Measurements from ENCODE around the gene BAHCC1. TPM values are rescaled to one million over a fixed set of nuclear protein-coding genes. Genes with fewer than 3 reads are reported as not detected.

BAHCC1 gene
- total RNA-seq, 1 experiment from 2014 or later = 3.1 TPM

DNA sequence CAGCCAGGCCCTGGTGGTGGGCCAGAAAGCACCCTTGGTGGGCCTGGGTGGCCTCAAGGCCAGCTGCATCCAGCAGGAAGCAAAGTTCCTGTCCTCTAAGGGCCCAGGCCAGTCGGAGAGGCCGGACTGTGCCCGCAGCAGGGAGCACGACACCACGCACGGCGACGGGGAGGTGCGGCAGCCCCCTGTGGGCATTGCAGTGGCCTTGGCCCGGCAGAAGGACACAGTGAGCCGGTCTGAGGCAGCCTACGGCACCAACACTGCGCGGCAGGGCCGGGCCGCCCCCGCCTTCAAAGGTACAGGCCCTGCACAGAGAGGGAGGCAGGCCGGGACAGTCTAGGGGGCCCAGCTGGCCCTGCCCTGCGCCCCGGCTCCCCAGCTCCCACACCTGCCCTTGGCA, 48.0 kb downstream of the BAHCC1 start:
- Mint-ChIP-seq H3K27ac (no peak overlapping the region), H3K4me3 (no peak overlapping the region), H3K9me3 (no peaks in the 10 kb centered on the region), H3K4me1 (peaks cover 4 to 5% of the 10 kb centered on the region in 2 experiments; a peak in 3 of 4 replicates), H3K27me3 (ENCODE audit: low read depth) (no peaks in the 10 kb centered on the region; the same call in none of the 2 replicates), H3K36me3 (ENCODE audit: insufficient read depth in 1 of 3, low read depth in 3 of 3) (no peaks in the 10 kb centered on the region)
- Histone ChIP-seq H2BK15ac (ENCODE audit: low read depth, low read length) (no peak overlapping the region), H2BK120ac (ENCODE audit: low read depth, low read length, poor library complexity, severe bottlenecking) (no peak overlapping the region), H3K23me2 (ENCODE audit: insufficient read length, low read depth, low read length, poor library complexity, severe bottlenecking) (no peaks in the 10 kb centered on the region), H2AK5ac (ENCODE audit: insufficient read length, low read length) (no peak overlapping the region), H3K4me2 (ENCODE audit: insufficient read depth, insufficient read length, low read length) (no peak overlapping the region), H3K9ac (ENCODE audit: extremely low read depth, insufficient read length, low read length) (no peak overlapping the region), H4K8ac (replicated peaks; ENCODE audit: insufficient read length, low read depth, low read length) (no peak overlapping the region), H3K56ac (ENCODE audit: insufficient read length, low read depth, low read length) (no peak overlapping the region), H2AFZ (ENCODE audit: low read length) (no peak overlapping the region), H3K79me1 (ENCODE audit: insufficient read depth, low read depth, low read length, poor library complexity, severe bottlenecking) (no peaks in the 10 kb centered on the region), H2BK5ac (ENCODE audit: insufficient read length, low read length) (no peak overlapping the region), H3T11ph (ENCODE audit: low read length) (no peak overlapping the region), H3K27ac (ENCODE audit: insufficient read length, low read depth, low read length) (no peak overlapping the region), H3K79me2 (ENCODE audit: insufficient read depth, low read length) (no peaks in the 10 kb centered on the region), H3K14ac (ENCODE audit: insufficient read depth, low read length) (no peak overlapping the region), H3K9me3 (ENCODE audit: control insufficient read depth, low read depth, low read length) (no peaks in the 10 kb centered on the region), H3K4me1 (ENCODE audit: insufficient read depth, low read length) (no peaks in the 10 kb centered on the region), H3K23ac (ENCODE audit: insufficient read length, low read depth, low read length) (no peak overlapping the region), H4K5ac (ENCODE audit: insufficient read length, low read depth, low read length) (no peak overlapping the region), H4K91ac (ENCODE audit: insufficient read length, low read depth, low read length) (no peak overlapping the region), H3K18ac (ENCODE audit: insufficient read length, low read depth, low read length) (no peak overlapping the region), H3K4ac (ENCODE audit: low read depth, low read length) (no peak overlapping the region), H3K27me3 (ENCODE audit: insufficient read depth, low read length) (no peaks in the 10 kb centered on the region), H2BK20ac (ENCODE audit: low read depth, low read length, poor library complexity, severe bottlenecking) (no peak overlapping the region), H4K20me1 (ENCODE audit: control insufficient read depth, insufficient read depth, insufficient read length) (no peaks in the 10 kb centered on the region), H2BK12ac (ENCODE audit: insufficient read length, low read depth, low read length) (no peak overlapping the region)
- no peak for DNase-seq
- WGBS (ENCODE audit: extremely low coverage, insufficient read length, low lambda C conversion rate) = no CpG with 5 or more reads among the region's 20 CpGs
- TF ChIP-seq, protein P1, sequence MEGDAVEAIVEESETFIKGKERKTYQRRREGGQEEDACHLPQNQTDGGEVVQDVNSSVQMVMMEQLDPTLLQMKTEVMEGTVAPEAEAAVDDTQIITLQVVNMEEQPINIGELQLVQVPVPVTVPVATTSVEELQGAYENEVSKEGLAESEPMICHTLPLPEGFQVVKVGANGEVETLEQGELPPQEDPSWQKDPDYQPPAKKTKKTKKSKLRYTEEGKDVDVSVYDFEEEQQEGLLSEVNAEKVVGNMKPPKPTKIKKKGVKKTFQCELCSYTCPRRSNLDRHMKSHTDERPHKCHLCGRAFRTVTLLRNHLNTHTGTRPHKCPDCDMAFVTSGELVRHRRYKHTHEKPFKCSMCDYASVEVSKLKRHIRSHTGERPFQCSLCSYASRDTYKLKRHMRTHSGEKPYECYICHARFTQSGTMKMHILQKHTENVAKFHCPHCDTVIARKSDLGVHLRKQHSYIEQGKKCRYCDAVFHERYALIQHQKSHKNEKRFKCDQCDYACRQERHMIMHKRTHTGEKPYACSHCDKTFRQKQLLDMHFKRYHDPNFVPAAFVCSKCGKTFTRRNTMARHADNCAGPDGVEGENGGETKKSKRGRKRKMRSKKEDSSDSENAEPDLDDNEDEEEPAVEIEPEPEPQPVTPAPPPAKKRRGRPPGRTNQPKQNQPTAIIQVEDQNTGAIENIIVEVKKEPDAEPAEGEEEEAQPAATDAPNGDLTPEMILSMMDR (conservative IDR thresholded peaks at IDR 0.05) = no peak
